ENCODE results near the gene STK33. TPM values are rescaled to one million over a fixed set of nuclear protein-coding genes. Genes with fewer than 3 reads are reported as not detected.
A peak's percentile ranks its signal among the peaks of the same experiment; 100 is the strongest.

STK33 gene
- total RNA-seq, 1 donor from 2014 or later, result 25.9 TPM

GRCh38 chr11:8605971-8606563, 12.0 kb upstream of the STK33 start:
- intact Hi-C loops (cut with DNase I), result no loop called here
- DNase-seq (no peak), ATAC-seq (ENCODE audit: poor library complexity) (no peak)

GRCh38 chr11:8604078-8604723, 10.2 kb upstream of the STK33 start:
- DNase-seq (peak; percentile 62), ATAC-seq (ENCODE audit: poor library complexity) (peak; percentile 81)
- intact Hi-C loops (cut with DNase I), result no loop called here

- intact Hi-C loops (cut with DNase I), result no loop called here
- ATAC-seq (ENCODE audit: poor library complexity), result no peak
- DNase-seq, result no peak
These were observed 9.7 kb upstream of the STK33 start for GRCh38 chr11:8603696-8604077.

GRCh38 chr11:8601376-8602133, 7.5 kb upstream of the STK33 start:
- DNase-seq, result no peak
- no peak for ATAC-seq (ENCODE audit: poor library complexity)
- intact Hi-C loops (cut with DNase I), result no loop called here

GRCh38 chr11:8598506-8598905, 4.5 kb upstream of the STK33 start:
- intact Hi-C loops (cut with DNase I), result no loop called here
- ATAC-seq (ENCODE audit: poor library complexity) (no peak), DNase-seq (no peak)

- DNase-seq (no peak), ATAC-seq (ENCODE audit: poor library complexity) (no peak)
- intact Hi-C loops (cut with DNase I), result no loop called here
These were observed 3.2 kb upstream of the STK33 start for GRCh38 chr11:8597182-8597581.

- intact Hi-C loops (cut with DNase I), result no loop called here
- DNase-seq (no peak), ATAC-seq (ENCODE audit: poor library complexity) (no peak)
These were observed 2.5 kb upstream of the STK33 start for GRCh38 chr11:8596504-8597046.

- ATAC-seq (ENCODE audit: poor library complexity) (peak; percentile 35), DNase-seq (no peak)
- intact Hi-C loops (cut with DNase I), result no loop called here
These were observed 573 bp downstream of the STK33 start for GRCh38 chr11:8593455-8593854.

- intact Hi-C loops (cut with DNase I), result no loop called here
- DNase-seq, result no peak
- ATAC-seq (ENCODE audit: poor library complexity), result no peak
These were observed 6.1 kb downstream of the STK33 start for GRCh38 chr11:8587915-8588314.

- intact Hi-C loops (cut with DNase I), result no loop called here
- ATAC-seq (ENCODE audit: poor library complexity), result no peak
- DNase-seq, result no peak
These were observed 7.2 kb downstream of the STK33 start for GRCh38 chr11:8586805-8587204.

GRCh38 chr11:8586184-8586583, 7.8 kb downstream of the STK33 start:
- DNase-seq (no peak), ATAC-seq (ENCODE audit: poor library complexity) (no peak)
- intact Hi-C loops (cut with DNase I), result no loop called here

- intact Hi-C loops (cut with DNase I), result no loop called here
- no peak for ATAC-seq (ENCODE audit: poor library complexity)
- no peak for DNase-seq
These were observed 9.5 kb downstream of the STK33 start for GRCh38 chr11:8584511-8584910.

GRCh38 chr11:8584082-8584481, 9.9 kb downstream of the STK33 start:
- DNase-seq (no peak), ATAC-seq (ENCODE audit: poor library complexity) (no peak)
- intact Hi-C loops (cut with DNase I), result no loop called here

GRCh38 chr11:8581300-8581699, 12.7 kb downstream of the STK33 start:
- ATAC-seq (ENCODE audit: poor library complexity) (no peak), DNase-seq (no peak)
- intact Hi-C loops (cut with DNase I), result no loop called here

- ATAC-seq (ENCODE audit: poor library complexity) (no peak), DNase-seq (no peak)
- intact Hi-C loops (cut with DNase I), result no loop called here
These were observed 16.0 kb downstream of the STK33 start for GRCh38 chr11:8577791-8578581.

- intact Hi-C loops (cut with DNase I), result no loop called here
- ATAC-seq (ENCODE audit: poor library complexity) (no peak), DNase-seq (no peak)
These were observed 19.2 kb downstream of the STK33 start for GRCh38 chr11:8574798-8575197.

GRCh38 chr11:8573777-8574176, 20.3 kb downstream of the STK33 start:
- intact Hi-C loops (cut with DNase I), result no loop called here
- DNase-seq (no peak), ATAC-seq (ENCODE audit: poor library complexity) (no peak)

GRCh38 chr11:8567602-8568198, 26.3 kb downstream of the STK33 start:
- ATAC-seq (ENCODE audit: poor library complexity), result no peak
- intact Hi-C loops (cut with DNase I), result loop anchor here (5.0 kb wide), 2 partner anchors 230 to 345 kb away; no protein-coding TSS in a partner anchor
- no peak for DNase-seq
